ENCODE results near the gene EFEMP2. TPM values are rescaled to one million over a fixed set of nuclear protein-coding genes. Genes with fewer than 3 reads are reported as not detected.

The EFEMP2 gene
- total RNA-seq, 3 donors from 2014 or later: 34.5 to 75.0 (median 57.0) TPM

DNA sequence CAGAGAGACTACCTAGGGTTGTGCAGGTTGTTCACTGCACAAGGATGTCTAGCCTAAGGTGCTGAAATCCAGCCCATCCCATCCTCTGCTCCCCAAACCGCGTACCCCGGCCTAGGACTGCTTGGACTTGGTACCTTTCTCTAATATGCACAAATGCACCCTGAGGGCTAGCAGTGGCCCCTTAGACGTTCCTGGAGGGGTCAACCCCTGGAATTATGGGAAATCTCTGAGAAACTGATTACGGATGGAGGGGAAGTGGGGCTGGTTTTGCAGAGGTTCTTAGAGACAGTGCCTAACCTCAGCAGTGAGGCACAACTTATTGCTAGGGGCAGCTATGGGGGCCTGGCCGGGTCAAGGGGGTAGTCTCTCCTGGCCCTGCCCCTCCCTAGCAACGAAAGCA is 43.8 kb upstream of the EFEMP2 start:
- TF ChIP-seq POLR2AphosphoS5 (IDR thresholded peaks at IDR 0.05): no peak
- intact Hi-C loops (cut with DNase I; ENCODE audit: low total_unique reads): no loop called here
- DNase-seq (ENCODE audit: low spot score in 2 of 2): no peak
- Histone ChIP-seq H3K4me1 (peaks cover 9 to 29% of the 10 kb centered on the region in 2 donors), H3K27me3 (no peaks in the 10 kb centered on the region), H3K27ac (peak overlapping the region; percentile 94 to 99), H3K4me3 (peak overlapping the region in 1 of 3 donors; percentile 48), H3K9me3 (no peaks in the 10 kb centered on the region), H3K36me3 (no peaks in the 10 kb centered on the region)

DNA sequence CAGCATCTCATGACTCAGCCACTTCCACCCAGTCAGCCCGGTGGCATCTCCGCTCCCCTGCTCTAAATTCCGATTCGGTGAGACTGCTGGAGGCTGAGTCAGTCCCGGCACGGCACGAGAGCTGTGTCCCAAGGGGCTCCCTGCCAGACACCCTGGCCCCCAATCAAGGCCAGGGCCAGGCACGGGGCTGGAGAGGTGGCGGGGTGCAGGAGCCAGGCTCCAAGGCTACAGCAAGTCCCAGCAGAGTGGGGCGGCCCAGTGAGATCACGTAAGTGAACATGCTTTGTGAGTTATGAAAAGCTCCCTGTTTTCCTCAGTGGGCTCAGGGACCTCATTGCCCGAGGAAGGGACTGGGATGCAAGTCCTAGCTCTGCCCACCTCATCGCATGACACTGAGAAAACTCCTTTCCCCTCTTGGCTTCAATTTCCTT is 43.2 kb upstream of the EFEMP2 start:
- Histone ChIP-seq H3K36me3 (no peaks in the 10 kb centered on the region), H3K4me1 (peaks cover 9 to 27% of the 10 kb centered on the region in 2 donors), H3K9me3 (no peaks in the 10 kb centered on the region), H3K4me3 (peak overlapping the region in 1 of 3 donors; percentile 48), H3K27ac (peak overlapping the region; percentile 94 to 99), H3K27me3 (no peaks in the 10 kb centered on the region)
- DNase-seq (ENCODE audit: low spot score in 2 of 2): peak; percentile 70 to 79
- intact Hi-C loops (cut with DNase I; ENCODE audit: low total_unique reads): no loop called here
- no peak for TF ChIP-seq POLR2A (IDR thresholded peaks at IDR 0.05)
- TF ChIP-seq, protein P1, sequence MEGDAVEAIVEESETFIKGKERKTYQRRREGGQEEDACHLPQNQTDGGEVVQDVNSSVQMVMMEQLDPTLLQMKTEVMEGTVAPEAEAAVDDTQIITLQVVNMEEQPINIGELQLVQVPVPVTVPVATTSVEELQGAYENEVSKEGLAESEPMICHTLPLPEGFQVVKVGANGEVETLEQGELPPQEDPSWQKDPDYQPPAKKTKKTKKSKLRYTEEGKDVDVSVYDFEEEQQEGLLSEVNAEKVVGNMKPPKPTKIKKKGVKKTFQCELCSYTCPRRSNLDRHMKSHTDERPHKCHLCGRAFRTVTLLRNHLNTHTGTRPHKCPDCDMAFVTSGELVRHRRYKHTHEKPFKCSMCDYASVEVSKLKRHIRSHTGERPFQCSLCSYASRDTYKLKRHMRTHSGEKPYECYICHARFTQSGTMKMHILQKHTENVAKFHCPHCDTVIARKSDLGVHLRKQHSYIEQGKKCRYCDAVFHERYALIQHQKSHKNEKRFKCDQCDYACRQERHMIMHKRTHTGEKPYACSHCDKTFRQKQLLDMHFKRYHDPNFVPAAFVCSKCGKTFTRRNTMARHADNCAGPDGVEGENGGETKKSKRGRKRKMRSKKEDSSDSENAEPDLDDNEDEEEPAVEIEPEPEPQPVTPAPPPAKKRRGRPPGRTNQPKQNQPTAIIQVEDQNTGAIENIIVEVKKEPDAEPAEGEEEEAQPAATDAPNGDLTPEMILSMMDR (IDR thresholded peaks at IDR 0.05): no peak
- peak; percentile 42 to 92 (median 65) for TF ChIP-seq POLR2AphosphoS5 (IDR thresholded peaks at IDR 0.05)

DNA sequence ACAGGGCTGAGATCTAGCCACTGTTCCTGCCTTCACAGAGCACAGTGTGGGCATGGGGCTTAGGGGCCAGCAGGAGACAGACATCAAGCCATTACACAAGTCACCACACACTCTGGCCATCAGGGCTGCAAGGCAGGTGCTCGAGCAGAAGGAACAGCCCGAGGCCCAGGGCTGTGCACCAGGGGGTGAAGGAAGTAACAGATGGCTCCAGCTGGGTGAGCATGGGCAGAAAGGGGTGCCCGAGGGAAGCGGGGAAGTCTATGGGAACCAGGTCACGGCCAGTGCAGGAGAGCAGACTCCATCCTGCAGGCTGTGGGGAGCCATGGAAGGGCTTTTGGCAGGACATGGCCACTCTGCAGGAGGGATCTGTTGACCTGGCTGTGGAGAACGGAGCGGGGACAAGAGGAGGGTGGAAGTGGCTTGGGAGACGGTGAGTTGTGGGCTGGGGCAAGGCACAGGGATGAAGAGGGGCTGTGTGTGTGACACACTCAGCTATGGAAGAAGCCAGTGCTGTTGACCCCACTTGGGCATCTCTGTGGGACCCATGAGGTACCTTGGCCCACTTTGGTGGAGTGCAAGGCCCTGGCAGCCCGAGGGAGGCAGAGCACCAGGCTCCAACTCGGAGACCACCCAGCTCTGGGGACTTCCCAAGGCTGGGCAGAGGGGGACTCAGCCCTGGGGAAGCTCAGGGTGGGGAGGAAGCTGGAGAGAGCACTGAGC is 42.7 kb upstream of the EFEMP2 start:
- H3K4me3 ChIP-seq: peak overlapping the region in 1 of 3 donors; percentile 48
- no peaks in the 10 kb centered on the region for H3K27me3 ChIP-seq
- intact Hi-C loops (cut with DNase I; ENCODE audit: low total_unique reads): no loop called here
- no peaks in the 10 kb centered on the region for H3K9me3 ChIP-seq
- no peak for DNase-seq (ENCODE audit: low spot score in 2 of 2)
- no peaks in the 10 kb centered on the region for H3K36me3 ChIP-seq
- TF ChIP-seq, protein P1 (IDR thresholded peaks at IDR 0.05): no peak
- TF ChIP-seq POLR2A (IDR thresholded peaks at IDR 0.05) (no peak), POLR2AphosphoS5 (IDR thresholded peaks at IDR 0.05) (no peak)
- H3K4me1 ChIP-seq: peaks cover 9 to 21% of the 10 kb centered on the region in 2 donors
- H3K27ac ChIP-seq: peak overlapping the region; percentile 94 to 99

DNA sequence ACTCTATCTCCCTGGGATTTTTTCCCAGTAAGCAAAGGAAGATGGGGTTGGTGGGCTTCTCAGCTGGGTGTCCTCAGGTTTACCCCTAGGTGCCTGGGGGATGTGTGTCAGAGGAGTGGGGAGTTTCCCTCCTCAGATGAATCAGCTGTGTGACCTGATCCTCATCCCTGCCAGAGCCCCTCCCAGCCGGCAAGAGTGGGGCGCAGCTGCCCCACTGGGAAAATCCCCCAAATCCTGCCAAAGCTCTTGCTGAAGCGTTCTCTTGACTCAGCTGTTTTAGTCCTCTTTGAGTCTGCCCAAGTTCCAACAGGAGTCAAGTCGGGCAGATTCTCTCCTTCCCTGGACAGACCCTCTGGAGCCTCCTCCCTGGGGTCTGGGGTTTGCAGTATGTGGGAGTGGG is 40.2 kb upstream of the EFEMP2 start:
- H3K4me3 ChIP-seq: no peak overlapping the region
- H3K27me3 ChIP-seq: no peaks in the 10 kb centered on the region
- peaks cover 9 to 19% of the 10 kb centered on the region in 2 donors for H3K4me1 ChIP-seq
- H3K9me3 ChIP-seq: no peaks in the 10 kb centered on the region
- TF ChIP-seq POLR2AphosphoS5 (IDR thresholded peaks at IDR 0.05) (no peak), POLR2A (IDR thresholded peaks at IDR 0.05) (no peak)
- TF ChIP-seq, protein P1 (IDR thresholded peaks at IDR 0.05): no peak
- peak overlapping the region in 1 of 2 donors; percentile 12 for H3K27ac ChIP-seq
- DNase-seq (ENCODE audit: low spot score in 2 of 2): no peak
- no peaks in the 10 kb centered on the region for H3K36me3 ChIP-seq
- intact Hi-C loops (cut with DNase I; ENCODE audit: low total_unique reads): no loop called here

DNA sequence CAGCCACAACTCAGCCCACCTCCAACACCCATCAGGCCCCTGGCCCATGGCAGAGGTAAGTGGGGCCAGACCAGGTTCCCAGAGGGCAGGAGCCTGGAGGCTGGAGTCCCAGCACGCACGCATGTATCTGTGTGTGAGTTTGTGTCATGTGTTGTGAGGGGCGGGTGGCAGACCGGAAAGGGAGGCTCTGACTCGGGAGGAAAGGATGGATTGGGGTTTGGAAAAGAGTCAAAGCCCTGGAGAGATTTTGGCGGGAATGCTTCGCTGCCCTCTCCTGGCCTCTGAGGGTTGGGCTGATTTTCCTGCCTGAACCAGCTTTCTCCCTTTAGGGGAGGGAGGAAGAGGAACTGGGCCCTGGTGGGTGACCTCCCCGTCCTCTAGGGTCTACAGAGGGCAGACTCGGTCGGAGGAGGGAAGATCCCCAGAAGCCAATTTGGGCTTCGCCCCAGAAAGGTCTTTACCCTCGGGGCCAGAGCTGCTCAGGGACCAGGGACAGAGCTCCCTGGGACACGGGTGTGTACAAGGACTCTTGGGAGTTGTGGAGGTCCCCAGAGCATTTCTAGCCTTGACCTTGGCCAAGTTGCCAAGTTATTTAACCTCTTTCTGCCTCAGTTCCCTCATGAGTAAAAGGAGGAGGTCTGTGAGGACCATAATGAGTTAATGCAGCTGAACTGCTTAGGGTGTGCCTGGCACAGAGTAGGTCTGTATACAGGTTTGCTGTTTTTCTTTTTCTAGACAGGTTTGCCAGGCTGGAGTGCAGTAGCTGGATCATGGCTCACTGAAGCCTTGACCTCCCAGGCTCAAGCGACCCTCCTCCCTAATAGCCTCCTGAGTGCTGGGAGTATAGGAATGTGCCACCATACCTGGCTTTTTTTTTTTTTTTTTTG is 39.3 kb upstream of the EFEMP2 start:
- intact Hi-C loops (cut with DNase I; ENCODE audit: low total_unique reads): no loop called here
- peaks cover 9 to 10% of the 10 kb centered on the region in 2 donors for H3K4me1 ChIP-seq
- peak in 1 of 2 donors; percentile 64 for DNase-seq (ENCODE audit: low spot score in 2 of 2)
- H3K27me3 ChIP-seq: no peaks in the 10 kb centered on the region
- TF ChIP-seq POLR2A (IDR thresholded peaks at IDR 0.05): no peak
- TF ChIP-seq POLR2AphosphoS5 (IDR thresholded peaks at IDR 0.05): peak in 2 of 3 donors; percentile 22 to 36
- TF ChIP-seq, protein P1 (IDR thresholded peaks at IDR 0.05): peak in 2 of 3 donors; percentile 25 to 28
- peak overlapping the region; percentile 67 to 87 for H3K27ac ChIP-seq
- peak overlapping the region in 1 of 3 donors; percentile 37 for H3K4me3 ChIP-seq
- H3K9me3 ChIP-seq: no peaks in the 10 kb centered on the region
- no peaks in the 10 kb centered on the region for H3K36me3 ChIP-seq
